Vagina (tissue), 2 donors: Measurements from ENCODE around the gene SKIDA1.

Experiments
- CTCF ChIP-seq, 3 experiments: fragments of 450-650 bp in 2 of 3; fragments of 200-600 bp in 1 of 3; sonication (generic) in 1 of 3; IDR thresholded peaks; one replicate each; pipeline ENCODE4 v1.5.1; 2017 to 2019; ENCODE audit warnings: antibody characterized with exemption in 3 of 3, mild to moderate bottlenecking in 2 of 3, moderate library complexity in 2 of 3
- POLR2AphosphoS5 ChIP-seq, 2 donors: sonication (generic); formaldehyde crosslinking; IDR thresholded peaks; one replicate each; pipeline ENCODE4 v1.9.0; 2017; ENCODE audit warnings: antibody characterized with exemption in 2 of 2, mild to moderate bottlenecking in 2 of 2, low read depth in 1 of 2; ENCODE audit not compliant: insufficient read depth in 1 of 2

DNA sequence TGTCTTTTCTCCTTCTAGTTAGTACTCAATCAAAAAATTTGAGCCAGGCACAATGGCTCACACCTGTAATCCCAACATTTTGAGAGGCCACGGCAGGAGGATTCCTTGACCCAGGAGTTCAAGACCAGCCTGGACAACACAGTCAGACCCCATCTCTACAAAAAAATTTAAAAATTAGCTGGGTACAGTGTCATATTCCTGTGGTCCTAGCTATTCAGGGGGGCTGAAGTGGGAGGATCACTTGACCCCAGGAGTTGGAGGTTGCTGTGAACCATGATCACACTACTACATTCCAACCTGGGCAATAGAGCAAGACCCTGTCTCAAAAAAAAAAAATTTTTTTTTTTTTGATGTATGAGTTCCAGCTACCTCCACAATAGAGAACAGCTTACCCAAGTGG is 57.8 kb downstream of the SKIDA1 start:
- no peak for TF ChIP-seq CTCF (IDR thresholded peaks at IDR 0.05)
- TF ChIP-seq POLR2AphosphoS5 (IDR thresholded peaks at IDR 0.05; ENCODE audit: insufficient read depth in 1 of 2, low read depth in 1 of 2) = no peak
